GM19025 (cell line): ENCODE measurements around the gene LCN2.
"Not testable (repeated sequence)": the region's sequence is repeated elsewhere in the genome, so short reads cannot be mapped to it uniquely, and the experiment has no call there.

Experiments
- ATAC-seq: cut with Tn5 transposase; IDR thresholded peaks from one replicate; pipeline ENCODE4 v1.9.1; 2021; ENCODE audit warnings: mild to moderate bottlenecking, low read depth, moderate library complexity; ENCODE audit not compliant: unreplicated experiment

Gene LCN2

GRCh38 chr9:128163523-128164306, 14.5 kb downstream of the LCN2 start:
- no peak for ATAC-seq

- no peak for ATAC-seq
Observed at GRCh38 chr9:128164307-128164885, 15.1 kb downstream of the LCN2 start.

- ATAC-seq, result no peak
Observed at GRCh38 chr9:128166169-128166568, 16.9 kb downstream of the LCN2 start.

- ATAC-seq, result no peak
Observed at GRCh38 chr9:128167209-128167608, 18.0 kb downstream of the LCN2 start.

GRCh38 chr9:128168731-128169308, 19.6 kb downstream of the LCN2 start:
- ATAC-seq, result no peak

GRCh38 chr9:128169492-128169891, 20.2 kb downstream of the LCN2 start:
- ATAC-seq, result no peak

- no peak for ATAC-seq
Observed at GRCh38 chr9:128169925-128170324, 20.7 kb downstream of the LCN2 start.

GRCh38 chr9:128174062-128174461, 24.8 kb downstream of the LCN2 start:
- no peak for ATAC-seq

- ATAC-seq, result no peak
Observed at GRCh38 chr9:128175102-128175563, 25.9 kb downstream of the LCN2 start.

GRCh38 chr9:128175726-128176125, 26.5 kb downstream of the LCN2 start:
- no peak for ATAC-seq

- no peak for ATAC-seq
Observed at GRCh38 chr9:128178806-128179431, 29.7 kb downstream of the LCN2 start.

- no peak for ATAC-seq
Observed at GRCh38 chr9:128180001-128180400, 30.7 kb downstream of the LCN2 start.

GRCh38 chr9:128180447-128180846, 31.2 kb downstream of the LCN2 start:
- no peak for ATAC-seq

GRCh38 chr9:128181480-128181879, 32.2 kb downstream of the LCN2 start:
- not testable (repeated sequence) for ATAC-seq

- ATAC-seq, result no peak
Observed at GRCh38 chr9:128182893-128183588, 33.8 kb downstream of the LCN2 start.

GRCh38 chr9:128185979-128186965, 37.0 kb downstream of the LCN2 start:
- no peak for ATAC-seq

- no peak for ATAC-seq
Observed at GRCh38 chr9:128187361-128187760, 38.1 kb downstream of the LCN2 start.

- no peak for ATAC-seq
Observed at GRCh38 chr9:128188209-128188608, 39.0 kb downstream of the LCN2 start.

GRCh38 chr9:128190013-128190412, 40.8 kb downstream of the LCN2 start:
- ATAC-seq, result no peak
